ENCODE measurements around the gene GADD45GIP1. TPM values are rescaled to one million over a fixed set of nuclear protein-coding genes. Genes with fewer than 3 reads are reported as not detected.
"Not testable (repeated sequence)": the region's sequence is repeated elsewhere in the genome, so short reads cannot be mapped to it uniquely, and the experiment has no call there.

Gene GADD45GIP1
- total RNA-seq, 1 experiment from 2014 or later: 75.2 TPM

DNA sequence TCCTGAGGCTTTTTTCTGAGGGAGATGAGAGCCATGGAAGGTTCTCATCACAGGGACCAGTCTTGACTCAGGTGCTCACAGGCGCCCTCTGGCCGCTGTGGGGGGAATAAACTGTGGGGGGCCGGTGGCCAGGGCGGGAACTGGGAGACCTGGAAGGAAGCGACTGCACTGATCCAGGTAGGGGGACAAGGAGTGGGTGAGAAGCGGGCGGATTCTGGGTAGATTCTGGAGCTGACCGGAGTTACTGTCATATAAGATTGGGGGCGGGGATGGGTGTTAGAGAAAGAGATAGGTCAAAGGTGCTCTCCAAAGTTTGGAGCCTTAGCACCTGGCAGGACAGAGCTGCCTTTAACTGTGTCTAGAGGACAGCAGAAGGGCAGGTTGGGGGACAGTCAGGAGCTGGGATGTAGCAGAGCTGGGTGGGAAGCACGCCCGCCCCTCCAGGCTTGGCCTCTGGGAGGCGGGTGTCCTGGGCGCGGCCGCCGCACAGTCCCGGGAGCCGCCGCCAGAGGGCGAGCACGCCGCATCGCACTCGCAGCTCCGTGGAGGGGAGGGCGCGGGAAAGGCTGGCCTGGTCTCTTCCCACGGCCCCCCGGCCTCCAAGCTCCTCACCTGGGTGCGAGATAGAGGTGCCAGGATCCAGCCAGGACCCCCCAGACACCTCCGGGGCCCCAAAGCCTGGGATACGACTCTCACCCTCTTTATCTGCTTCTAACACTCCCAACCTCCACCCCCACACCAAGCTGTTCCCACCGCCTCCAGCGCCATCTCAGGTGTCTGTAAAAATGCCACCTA is 8.2 kb upstream of the GADD45GIP1 start:
- peak; percentile 78 for DNase-seq (ENCODE audit: low read depth)

DNA sequence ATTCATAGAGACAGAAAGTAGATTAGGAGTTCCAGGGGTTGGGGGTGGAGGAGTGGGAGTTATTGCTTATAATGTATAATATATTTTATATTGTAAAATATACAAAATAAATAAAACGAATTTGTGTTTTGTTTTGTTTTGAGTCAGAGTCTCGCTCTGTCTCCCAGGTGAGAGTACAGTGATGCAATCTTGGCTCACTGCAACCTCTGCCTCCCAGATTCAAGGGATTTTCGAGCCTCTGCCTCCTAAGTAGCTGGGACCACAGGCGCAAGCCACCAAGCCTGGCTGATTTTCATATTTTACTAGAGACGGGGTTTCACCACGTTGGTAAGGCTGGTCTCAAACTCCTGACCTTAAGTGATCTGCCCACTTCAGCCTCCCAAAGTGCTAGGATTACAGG is 2.5 kb upstream of the GADD45GIP1 start:
- no peak for DNase-seq (ENCODE audit: low read depth)

DNA sequence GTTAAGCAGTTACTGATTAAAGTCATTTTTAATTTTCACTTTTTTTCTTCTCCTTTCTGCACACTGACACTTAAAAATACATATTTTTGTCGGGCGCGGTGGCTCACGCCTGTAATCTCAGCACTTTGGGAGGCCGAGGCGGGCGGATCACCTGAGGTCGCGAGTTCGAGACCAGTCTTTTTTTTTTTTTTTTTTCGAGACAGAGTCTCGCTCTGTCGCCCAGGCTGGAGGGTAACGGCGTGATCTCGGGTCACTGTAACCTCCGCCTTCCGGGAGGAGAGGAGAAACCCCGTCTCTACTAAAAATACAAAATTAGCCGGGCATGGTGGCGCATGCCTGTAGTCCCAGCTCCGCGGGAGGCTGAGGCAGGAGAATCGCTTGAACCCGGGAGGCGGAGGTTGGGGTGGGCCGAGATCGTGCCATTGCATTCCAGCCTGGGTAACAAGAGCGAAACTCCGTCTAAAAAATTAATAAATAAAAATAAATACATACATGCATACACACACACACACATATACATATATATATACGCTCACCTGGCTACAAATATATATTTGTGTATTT is 448 bp upstream of the GADD45GIP1 start:
- not testable (repeated sequence) for DNase-seq (ENCODE audit: low read depth)

DNA sequence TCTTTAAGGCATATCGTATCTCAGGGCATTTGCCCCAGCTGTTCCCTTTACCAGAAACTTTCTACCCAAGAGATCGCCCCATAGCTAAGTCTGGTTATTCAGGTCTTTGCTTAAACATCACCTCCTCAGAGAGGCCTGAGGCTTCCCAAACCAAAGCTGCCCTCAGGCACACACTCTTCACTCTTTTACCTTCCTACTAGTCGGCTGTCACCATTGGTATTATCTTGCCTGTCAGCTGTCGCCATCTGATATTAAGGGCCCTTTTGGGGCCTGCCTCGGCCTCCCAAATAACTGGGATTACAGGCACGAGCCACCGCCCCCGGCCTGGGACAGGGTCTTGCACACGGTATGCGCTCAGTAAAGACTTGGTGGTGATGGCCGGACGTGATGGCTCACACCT is 1.0 kb downstream of the GADD45GIP1 start:
- no peak for DNase-seq (ENCODE audit: low read depth)

DNA sequence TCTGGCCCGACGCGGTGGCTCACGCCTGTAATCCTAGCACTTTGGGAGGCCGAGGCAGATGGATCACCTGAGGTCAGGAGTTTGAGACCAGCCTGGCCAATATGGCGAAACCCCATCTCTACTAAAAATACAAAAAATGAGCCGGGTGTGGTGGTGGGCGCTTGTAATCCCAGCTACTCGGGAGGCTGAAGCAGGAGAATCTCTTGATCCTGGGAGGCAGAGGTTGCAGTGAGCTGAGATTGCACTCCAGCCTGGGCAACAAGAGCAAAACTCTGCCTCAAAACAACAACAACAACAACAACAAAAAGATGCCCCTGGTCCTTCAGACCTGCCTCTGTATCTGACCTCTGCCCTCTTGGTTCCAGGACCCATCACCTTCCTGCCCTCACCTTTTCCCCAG is 1.4 kb downstream of the GADD45GIP1 start:
- not testable (repeated sequence) for DNase-seq (ENCODE audit: low read depth)

DNA sequence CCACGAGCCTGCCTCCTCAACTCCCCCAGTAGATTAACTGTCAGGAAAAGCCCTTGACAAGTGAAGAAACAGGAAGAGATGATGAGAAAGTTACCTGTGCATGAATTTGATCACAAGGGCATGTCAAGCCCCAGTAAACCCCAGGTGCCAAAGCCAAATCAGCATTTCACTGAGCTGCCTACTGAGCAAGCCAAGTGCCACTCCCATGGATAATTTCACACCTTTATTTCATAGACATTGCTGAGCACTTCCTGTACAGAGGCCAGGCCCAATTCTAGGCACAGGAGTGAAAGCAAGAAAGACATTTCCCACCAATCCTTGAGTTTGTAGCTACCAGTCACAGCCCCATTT is 2.4 kb downstream of the GADD45GIP1 start:
- DNase-seq (ENCODE audit: low read depth): no peak

DNA sequence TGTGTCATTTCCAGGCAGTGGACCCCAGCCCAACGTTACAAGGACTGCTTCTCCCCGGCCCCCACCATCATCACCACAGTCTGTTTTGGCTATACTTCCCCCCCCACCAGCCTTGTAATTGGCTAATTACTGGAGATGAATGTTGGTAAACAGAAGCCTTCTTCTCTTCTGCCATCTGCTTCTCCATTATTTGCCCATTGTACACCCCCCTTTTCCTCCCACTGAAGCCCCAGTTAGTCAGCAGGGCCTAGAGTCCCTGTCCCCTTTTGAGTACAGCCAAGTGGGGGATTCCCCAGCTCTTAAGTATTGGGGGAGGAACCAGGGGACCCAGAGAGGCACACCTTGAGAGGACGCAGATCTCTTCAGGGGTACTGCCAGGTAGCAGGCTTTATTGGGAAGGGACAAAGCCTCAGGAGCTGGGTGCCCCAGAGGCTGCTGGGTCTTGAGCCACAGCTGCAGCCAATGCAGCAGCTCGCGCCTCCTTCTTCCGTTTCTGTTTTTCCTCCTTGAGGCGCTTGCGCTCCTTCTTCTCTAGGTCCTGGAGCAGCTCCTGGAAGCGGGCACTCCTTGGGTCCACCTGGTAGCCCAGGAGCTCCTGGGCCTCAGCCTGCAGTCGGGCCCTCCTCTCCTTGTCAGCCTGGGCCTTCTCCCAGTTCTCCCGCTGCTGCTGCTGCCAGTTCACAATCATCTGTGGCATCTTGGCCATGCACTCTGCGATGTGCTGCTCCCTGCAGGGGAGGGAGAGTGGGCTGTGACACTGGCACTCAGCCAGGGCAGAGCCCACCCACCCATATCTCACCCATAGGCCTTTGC is 3.0 kb downstream of the GADD45GIP1 start:
- no peak for DNase-seq (ENCODE audit: low read depth)

DNA sequence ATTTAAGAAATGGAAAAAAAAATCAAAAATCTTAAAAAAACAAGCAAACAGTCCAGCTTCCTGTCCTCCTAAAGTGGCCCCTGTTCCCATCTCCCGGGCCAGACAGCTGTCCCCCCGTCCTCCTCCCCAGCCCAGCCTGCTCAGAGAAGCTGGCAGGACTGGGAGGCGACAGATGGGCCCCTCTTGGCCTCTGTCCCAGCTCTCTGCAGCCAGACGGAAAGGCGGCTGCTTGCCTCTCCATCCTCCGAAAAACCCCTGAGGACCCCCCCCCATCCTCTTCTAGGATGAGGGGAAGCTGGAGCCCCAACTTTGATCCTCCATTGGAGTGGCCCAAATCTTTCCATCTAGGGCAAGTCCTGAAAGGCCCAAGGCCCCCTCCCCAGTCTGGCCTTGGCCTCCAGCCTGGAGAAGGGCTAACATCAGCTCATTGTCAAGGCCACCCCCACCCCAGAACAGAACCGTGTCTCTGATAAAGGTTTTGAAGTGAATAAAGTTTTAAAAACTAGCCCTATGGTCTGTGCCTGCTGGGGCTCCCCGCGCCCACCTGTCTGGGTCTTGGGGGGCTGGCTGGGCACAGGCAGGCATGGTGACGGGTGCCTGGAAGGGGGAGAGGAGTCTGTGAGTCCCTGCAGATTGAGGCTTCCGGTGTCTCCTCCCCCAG is 3.8 kb downstream of the GADD45GIP1 start:
- no peak for DNase-seq (ENCODE audit: low read depth)

DNA sequence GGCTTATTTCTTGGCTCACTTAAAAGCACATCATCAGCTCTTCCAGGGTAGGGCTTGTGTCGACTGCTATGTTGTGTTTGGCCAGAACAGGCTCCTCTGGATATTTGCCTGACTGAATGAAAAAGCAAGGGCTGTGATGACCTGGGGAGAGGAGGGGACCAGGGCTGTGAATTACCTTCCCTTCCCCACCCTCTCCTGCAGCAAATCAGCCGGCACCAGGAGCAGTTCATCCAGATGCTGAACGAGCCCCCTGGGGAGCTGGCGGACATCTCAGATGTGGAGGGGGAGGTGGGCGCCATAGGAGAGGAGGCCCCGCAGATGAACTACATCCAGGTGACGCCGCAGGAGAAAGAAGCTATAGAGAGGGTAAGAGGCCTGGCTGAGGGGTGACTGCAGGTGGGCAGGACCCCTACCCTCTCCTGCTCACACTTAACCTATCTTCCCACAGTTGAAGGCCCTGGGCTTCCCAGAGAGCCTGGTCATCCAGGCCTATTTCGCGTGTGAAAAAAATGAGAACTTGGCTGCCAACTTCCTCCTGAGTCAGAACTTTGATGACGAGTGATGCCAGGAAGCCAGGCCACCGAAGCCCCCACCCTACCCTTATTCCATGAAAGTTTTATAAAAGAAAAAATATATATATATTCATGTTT is 4.4 kb downstream of the GADD45GIP1 start:
- peak; percentile 83 for DNase-seq (ENCODE audit: low read depth)

DNA sequence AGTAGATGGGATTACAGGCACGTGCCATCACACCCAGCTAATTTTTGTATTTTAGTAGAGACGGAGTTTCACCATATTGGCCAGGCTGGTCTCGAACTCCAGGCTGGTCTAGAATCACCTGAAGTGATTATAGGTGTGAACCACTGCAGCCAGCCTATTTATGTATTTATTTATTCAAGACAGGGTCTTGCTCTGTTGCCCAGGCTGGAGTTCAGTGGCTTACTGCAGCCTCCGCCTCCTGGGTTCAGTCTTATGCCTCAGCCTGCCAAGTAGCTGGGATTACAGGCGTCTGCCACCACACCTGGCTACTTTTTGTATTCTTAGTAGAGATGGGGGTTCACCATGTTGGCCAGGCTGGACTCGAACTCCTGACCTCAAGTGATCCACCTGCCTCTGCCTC is 5.0 kb downstream of the GADD45GIP1 start:
- not testable (repeated sequence) for DNase-seq (ENCODE audit: low read depth)

DNA sequence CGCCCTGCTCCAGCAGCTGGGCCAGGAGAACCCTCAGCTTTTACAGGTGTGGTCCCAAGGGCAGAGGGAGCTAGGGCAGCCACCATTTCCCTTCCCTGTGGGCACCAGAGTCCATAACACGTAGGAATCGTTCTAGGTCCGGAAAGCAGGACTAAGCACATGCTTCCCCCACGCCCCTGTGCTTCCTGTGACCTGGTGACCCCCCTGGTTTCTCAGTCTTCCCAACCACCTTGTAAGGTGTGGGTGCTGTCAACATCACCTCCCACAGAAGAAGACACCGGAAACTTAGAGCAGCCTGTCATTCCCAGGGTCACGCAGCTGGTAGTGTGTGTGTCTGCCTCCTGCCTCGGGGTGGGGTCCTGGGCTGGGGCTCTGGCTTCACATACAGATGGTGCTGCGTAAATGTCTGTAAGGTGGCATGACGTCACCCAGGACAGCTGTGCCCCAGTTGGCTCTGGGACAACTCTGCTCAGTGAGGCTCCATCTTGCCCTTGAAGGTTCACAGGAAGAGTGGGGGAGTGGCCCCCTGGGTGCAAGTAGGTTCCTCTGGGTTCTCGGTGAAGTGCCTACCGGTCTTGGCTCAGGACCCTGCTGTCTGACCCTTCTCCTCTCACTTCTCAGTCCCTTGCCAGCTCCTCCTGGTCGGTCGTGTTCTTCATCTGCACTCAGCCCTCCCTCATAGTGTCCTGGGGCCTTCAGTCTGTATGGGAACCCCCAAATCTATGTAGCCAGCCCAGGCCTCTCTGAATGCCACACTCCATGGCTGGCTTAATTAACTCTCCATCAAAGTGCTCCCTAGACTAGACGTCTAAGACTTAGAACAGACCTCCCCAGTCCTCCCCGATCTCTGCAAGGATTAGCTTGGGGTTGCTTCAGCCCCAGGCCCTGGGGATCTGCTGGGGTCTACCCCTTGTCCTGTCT is 7.4 kb downstream of the GADD45GIP1 start:
- DNase-seq (ENCODE audit: low read depth): no peak

DNA sequence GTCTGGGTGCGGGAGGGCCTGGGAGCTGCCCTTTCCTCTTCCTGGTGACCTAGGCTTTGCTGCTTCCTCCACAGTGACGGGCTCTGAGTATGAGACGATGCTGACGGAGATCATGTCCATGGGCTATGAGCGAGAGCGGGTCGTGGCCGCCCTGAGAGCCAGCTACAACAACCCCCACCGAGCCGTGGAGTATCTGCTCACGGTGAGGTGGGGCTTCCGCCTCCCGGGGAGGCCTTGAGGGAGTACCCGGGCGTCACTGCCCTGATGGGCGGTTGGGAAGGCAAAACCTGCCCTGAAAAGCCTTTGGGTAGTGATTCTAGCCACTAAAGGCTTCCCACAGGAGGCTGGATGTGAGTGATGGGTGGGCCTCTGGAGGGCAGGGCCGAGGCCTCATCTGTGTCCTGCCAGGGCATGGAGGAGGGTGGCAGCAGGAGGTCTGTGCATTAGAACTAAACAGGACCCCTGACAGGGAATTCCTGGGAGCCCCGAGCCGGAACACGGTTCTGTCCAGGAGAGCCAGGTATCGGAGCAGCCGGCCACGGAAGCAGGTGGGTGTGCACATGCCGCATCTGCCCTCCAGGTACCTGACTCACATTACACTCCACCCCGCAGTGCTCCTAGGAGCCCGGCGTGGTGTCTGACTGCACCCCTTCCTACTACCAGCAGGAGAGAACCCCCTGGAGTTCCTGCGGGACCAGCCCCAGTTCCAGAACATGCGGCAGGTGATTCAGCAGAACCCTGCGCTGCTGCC is 8.2 kb downstream of the GADD45GIP1 start:
- DNase-seq (ENCODE audit: low read depth): no peak

DNA sequence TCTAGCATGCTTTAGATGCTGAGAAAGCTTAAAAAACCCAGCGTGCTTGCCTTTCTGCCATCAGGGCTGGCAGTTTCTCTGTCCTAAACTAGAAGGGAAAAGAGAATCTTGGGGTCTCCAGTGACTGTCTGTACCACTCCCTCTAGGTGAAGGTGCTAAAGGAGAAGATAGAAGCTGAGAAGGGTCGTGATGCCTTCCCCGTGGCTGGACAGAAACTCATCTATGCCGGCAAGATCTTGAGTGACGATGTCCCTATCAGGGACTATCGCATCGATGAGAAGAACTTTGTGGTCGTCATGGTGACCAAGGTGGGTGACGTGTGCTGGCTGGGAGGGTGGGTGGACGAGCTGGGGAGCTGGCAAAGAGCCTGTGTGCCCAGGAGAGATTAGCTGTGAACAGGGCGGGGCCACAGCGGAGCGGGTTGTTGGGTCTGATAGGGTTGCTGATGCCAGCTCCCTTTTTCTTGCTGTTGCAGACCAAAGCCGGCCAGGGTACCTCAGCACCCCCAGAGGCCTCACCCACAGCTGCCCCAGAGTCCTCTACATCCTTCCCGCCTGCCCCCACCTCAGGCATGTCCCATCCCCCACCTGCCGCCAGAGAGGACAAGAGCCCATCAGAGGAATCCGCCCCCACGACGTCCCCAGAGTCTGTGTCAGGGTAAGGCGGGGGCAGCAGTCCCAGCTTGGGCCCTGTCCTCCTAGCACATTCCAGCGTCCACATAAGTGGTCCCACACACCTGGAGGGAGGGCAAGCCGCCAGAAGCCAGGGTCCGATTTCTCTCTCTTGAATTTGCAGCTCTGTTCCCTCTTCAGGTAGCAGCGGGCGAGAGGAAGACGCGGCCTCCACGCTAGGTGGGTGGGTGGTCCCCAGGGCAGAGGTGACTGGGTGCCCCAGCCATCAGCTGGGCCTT is 9.1 kb downstream of the GADD45GIP1 start:
- no peak for DNase-seq (ENCODE audit: low read depth)

DNA sequence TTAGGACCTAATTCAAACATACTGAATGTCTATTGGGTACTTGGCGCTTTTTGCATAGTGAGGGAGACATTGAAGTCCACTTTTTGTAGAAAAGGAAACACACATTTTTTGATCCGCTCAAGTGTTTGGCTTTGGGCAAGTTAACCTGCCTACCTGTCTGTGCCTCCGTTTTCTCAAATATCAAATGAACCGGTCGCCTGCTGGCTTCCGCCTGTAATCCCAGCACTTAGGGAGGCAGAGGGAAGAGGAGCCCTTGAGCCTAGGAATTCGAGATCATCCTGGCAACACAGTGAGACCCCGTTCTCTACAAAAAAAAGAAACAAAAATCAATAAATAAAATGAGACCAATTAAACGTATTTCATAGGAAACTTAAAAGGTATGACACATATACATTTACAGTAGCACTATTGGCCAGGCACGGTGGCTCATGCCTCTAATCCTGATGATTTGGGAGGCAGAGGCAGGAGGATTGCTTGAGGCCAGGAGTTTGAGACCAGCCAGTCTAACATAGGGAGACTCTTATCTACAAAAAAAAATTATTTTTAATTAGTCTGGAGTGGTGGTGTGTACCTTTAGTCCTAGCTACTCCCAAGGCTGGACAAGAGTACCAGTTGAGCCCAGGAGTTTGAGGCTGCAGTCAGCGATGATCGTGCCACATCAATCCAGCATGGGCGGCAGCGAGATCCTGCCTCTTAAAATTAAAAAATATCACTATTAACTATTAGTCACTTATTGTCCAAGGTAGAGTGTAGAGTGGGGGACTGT is 10.1 kb downstream of the GADD45GIP1 start:
- no peak for DNase-seq (ENCODE audit: low read depth)

DNA sequence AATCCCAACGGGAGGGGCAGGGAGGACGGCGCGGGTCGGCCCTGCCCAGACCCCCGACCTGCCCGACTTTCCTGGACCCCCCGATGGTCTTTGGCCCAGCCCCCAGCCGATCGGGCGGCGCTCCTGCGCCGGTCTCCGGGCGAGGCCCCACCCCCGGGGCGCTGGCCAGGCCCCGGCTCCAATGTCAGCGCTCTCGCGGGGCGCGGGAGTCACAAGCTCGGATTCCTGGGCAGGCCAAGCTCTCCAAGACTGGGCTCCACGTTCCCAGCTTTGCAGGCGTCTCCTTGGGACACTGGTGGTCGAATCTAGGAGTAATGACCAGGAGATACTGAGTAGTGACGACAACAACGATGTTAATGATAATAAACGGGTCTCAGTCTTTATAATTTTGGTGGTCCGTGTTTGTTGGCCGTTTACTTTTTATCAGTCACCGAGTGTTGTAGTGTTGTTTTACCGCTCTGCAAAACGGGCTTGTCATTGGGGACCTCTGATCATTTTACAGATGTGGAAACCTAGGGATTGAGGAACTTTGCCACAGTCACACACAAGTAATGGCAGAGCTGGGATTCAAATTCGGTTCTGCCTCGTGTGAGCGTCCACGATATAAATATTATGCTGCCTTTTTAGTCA is 10.8 kb downstream of the GADD45GIP1 start:
- DNase-seq (ENCODE audit: low read depth): peak; percentile 80

DNA sequence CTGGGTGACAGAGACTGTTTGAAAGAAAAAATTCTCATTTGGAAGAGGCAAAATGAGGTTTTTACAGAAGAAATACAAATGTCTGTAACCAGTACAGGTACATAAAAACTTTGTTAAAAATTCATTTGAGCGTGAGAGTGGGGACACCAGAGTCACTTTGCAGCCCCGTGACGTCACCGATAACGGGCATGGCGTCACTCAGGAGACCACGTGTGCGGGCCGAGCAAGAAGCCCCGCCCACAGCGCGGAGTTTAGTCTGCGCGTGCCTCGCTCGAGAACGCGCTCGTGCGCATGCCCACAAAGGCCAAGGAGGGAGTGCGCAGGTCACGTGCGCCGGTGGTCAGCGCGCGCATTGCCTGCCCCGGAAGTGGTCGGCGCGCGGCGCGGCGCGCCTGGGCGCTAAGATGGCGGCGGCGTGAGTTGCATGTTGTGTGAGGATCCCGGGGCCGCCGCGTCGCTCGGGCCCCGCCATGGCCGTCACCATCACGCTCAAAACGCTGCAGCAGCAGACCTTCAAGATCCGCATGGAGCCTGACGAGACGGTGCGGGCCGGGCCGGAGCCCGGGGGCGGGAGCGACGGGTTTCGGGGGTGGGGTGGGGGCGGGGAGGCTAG is 11.4 kb downstream of the GADD45GIP1 start, which contains the start of gene RAD23A:
RAD23A (plus strand) TSS at position 384 of the 613 bp plus-strand sequence; CDS start at position 471, 87 bp downstream.
- DNase-seq (ENCODE audit: low read depth): peak; percentile 95

Data from HT1080 (cell line).